ENCODE measurements around the gene ARL16.

ARL16 gene

DNA sequence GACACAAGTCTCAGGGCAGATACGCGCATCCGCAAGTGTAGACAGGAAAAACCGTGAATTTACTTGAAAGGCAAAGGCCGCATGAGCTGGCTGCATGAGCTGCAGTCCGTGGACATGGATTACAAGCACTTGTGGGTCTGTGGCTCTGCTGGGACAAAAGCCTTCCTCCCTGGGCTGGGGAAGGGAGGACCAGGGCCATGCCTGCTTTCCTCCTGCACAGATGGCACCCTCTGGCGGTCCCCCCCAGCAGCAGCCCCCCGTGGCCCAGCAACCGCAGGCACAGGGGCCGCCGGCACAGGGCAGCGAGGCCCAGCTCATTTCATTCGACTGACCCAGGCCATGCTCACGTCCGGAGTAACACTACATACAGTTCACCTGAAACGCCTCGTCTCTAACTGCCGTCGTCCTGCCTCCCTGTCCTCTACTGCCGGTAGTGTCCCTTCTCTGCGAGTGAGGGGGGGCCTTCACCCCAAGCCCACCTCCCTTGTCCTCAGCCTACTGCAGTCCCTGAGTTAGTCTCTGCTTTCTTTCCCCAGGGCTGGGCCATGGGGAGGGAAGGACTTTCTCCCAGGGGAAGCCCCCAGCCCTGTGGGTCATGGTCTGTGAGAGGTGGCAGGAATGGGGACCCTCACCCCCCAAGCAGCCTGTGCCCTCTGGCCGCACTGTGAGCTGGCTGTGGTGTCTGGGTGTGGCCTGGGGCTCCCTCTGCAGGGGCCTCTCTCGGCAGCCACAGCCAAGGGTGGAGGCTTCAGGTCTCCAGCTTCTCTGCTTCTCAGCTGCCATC, 17.9 kb upstream of the ARL16 start:
- no peaks in the 10 kb centered on the region for H3K27me3 ChIP-seq (ENCODE audit: low read depth, low read length)
- H3K36me3 ChIP-seq (replicated peaks; ENCODE audit: low read depth, low read length), result peaks cover 47% of the 10 kb centered on the region
- H3K4me1 ChIP-seq (ENCODE audit: low read length), result peaks cover 19% of the 10 kb centered on the region
- no peak overlapping the region for H3K27ac ChIP-seq (ENCODE audit: low read length)
- H3K4me3 ChIP-seq (ENCODE audit: low read length), result peak overlapping the region; percentile 95
- no peaks in the 10 kb centered on the region for H3K9me3 ChIP-seq (ENCODE audit: insufficient read depth, low read length)
- no peak overlapping the region for H2AFZ ChIP-seq (ENCODE audit: low read depth, low read length)
- peaks cover 71% of the 10 kb centered on the region for H3K79me2 ChIP-seq (ENCODE audit: low read length)
- H3K9ac ChIP-seq (ENCODE audit: low read length), result peak overlapping the region; percentile 95; the same call in 1 of the 2 replicates
- H3K4me2 ChIP-seq (ENCODE audit: low read length), result peak overlapping the region; percentile 88
- no peak for TF ChIP-seq EZH2phosphoT487 (IDR thresholded peaks at IDR 0.05; ENCODE audit: low read depth)
- TF ChIP-seq, protein P1, sequence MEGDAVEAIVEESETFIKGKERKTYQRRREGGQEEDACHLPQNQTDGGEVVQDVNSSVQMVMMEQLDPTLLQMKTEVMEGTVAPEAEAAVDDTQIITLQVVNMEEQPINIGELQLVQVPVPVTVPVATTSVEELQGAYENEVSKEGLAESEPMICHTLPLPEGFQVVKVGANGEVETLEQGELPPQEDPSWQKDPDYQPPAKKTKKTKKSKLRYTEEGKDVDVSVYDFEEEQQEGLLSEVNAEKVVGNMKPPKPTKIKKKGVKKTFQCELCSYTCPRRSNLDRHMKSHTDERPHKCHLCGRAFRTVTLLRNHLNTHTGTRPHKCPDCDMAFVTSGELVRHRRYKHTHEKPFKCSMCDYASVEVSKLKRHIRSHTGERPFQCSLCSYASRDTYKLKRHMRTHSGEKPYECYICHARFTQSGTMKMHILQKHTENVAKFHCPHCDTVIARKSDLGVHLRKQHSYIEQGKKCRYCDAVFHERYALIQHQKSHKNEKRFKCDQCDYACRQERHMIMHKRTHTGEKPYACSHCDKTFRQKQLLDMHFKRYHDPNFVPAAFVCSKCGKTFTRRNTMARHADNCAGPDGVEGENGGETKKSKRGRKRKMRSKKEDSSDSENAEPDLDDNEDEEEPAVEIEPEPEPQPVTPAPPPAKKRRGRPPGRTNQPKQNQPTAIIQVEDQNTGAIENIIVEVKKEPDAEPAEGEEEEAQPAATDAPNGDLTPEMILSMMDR (IDR thresholded peaks at IDR 0.05; ENCODE audit: low read depth, low read length), result no peak
- peaks cover 6% of the 10 kb centered on the region for H4K20me1 ChIP-seq (ENCODE audit: insufficient read depth, low read length)

DNA sequence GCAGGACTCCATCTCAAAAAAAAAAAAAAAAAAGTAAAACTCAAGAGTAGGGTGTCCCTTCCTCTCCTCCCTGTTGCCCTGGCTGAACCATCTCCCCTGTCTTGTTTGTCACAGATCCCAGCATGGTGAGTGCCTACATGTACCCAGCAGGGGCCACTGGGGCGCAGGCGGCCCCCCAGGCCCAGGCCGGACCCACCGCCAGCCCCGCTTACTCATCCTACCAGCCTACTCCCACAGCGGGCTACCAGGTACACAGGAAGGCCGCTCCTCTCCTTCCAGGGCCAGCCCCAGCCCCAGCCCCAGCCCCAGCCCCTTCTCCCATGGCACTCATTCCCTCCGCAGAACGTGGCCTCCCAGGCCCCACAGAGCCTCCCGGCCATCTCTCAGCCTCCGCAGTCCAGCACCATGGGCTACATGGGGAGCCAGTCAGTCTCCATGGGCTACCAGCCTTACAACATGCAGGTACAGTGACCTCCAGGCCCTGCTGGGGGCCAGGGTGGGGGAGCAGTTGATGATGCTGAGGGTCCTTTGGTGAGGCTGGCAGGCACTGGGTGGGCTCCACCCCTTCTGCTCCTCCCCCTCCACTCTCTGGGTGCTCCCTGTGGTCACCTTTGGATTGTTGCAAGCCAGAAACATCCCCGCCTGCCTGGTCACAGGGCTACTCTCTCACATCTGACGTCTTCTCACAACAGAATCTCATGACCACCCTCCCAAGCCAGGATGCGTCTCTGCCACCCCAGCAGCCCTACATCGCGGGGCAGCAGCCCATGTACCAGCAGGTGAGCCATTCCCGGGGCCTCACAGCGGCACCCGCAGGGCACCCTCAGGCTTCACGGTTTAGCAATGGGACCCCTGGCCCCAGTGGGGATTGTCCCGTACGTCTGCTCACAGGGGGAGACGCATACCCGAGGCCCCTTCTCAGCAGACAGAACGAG, 17.0 kb upstream of the ARL16 start:
- Histone ChIP-seq H3K27me3 (ENCODE audit: low read depth, low read length) (no peaks in the 10 kb centered on the region), H4K20me1 (ENCODE audit: insufficient read depth, low read length) (peaks cover 6% of the 10 kb centered on the region), H3K9ac (ENCODE audit: low read length) (no peak overlapping the region), H2AFZ (ENCODE audit: low read depth, low read length) (no peak overlapping the region), H3K4me1 (ENCODE audit: low read length) (peaks cover 19% of the 10 kb centered on the region), H3K79me2 (ENCODE audit: low read length) (peaks cover 66% of the 10 kb centered on the region), H3K4me3 (ENCODE audit: low read length) (no peak overlapping the region), H3K36me3 (replicated peaks; ENCODE audit: low read depth, low read length) (peaks cover 45% of the 10 kb centered on the region), H3K4me2 (ENCODE audit: low read length) (0 out of 2 replicates have a peak overlapping the region, but pooled peaks have one; percentile 88), H3K27ac (ENCODE audit: low read length) (no peak overlapping the region), H3K9me3 (ENCODE audit: insufficient read depth, low read length) (no peaks in the 10 kb centered on the region)
- TF ChIP-seq, protein P1 (IDR thresholded peaks at IDR 0.05; ENCODE audit: low read depth, low read length), result no peak
- TF ChIP-seq EZH2phosphoT487 (IDR thresholded peaks at IDR 0.05; ENCODE audit: low read depth), result no peak

DNA sequence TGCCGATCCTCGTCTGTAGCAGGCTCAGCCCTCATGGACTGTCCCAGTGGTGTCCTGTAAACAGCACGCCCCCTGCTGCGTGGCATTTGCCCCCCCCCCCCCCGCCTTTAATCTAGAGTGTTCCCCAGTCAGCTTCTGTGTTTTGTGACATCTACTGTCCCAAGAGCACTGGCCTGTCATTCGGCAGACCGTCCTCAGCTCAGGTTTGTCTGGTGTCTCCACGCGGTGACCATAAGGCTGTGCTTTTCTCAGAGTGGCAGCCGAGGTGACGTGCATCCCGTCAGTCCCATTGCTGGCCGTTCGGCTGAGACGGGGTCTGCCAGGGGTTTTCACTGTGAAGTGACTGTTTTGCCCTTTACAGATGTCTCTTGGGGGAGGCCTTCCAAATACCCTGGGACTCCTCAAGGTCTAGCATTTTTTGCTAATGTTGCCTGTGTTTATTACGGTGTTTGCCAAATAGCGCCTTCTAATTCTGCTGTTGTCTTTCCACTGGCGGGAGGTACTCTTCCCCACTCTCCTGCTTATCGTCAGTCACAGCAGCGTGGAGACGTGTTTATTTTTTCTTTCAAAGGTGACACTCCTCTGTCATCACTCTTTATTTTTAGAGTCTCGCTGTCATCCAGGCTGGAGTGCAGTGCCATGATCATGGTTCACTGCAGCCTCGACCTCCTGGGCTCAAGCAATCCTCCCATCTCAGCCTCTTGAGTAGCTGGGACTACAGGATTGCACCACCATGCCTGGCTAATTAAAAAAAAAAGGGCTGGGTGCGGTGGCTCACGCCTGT, 13.9 kb upstream of the ARL16 start:
- H3K4me1 ChIP-seq (ENCODE audit: low read length), result peaks cover 12% of the 10 kb centered on the region
- no peak overlapping the region for H2AFZ ChIP-seq (ENCODE audit: low read depth, low read length)
- peaks cover 41% of the 10 kb centered on the region for H3K36me3 ChIP-seq (replicated peaks; ENCODE audit: low read depth, low read length)
- H3K27me3 ChIP-seq (ENCODE audit: low read depth, low read length), result no peaks in the 10 kb centered on the region
- H3K4me3 ChIP-seq (ENCODE audit: low read length), result no peak overlapping the region
- TF ChIP-seq, protein P1 (IDR thresholded peaks at IDR 0.05; ENCODE audit: low read depth, low read length), result no peak
- TF ChIP-seq EZH2phosphoT487 (IDR thresholded peaks at IDR 0.05; ENCODE audit: low read depth), result no peak
- peaks cover 6% of the 10 kb centered on the region for H4K20me1 ChIP-seq (ENCODE audit: insufficient read depth, low read length)
- H3K27ac ChIP-seq (ENCODE audit: low read length), result no peak overlapping the region
- no peaks in the 10 kb centered on the region for H3K9me3 ChIP-seq (ENCODE audit: insufficient read depth, low read length)
- H3K4me2 ChIP-seq (ENCODE audit: low read length), result no peak overlapping the region
- H3K9ac ChIP-seq (ENCODE audit: low read length), result no peak overlapping the region
- peaks cover 38% of the 10 kb centered on the region for H3K79me2 ChIP-seq (ENCODE audit: low read length)

Measured in OCI-LY3 (cell line).